ENCODE measurements around the gene P2RY12. TPM values are rescaled to one million over a fixed set of nuclear protein-coding genes. Genes with fewer than 3 reads are reported as not detected.

The P2RY12 gene
- total and polyA plus RNA-seq, 2 donors (not counting 1 experiment from before 2014, with no cell fraction given): 0.42 to 0.79 TPM

DNA sequence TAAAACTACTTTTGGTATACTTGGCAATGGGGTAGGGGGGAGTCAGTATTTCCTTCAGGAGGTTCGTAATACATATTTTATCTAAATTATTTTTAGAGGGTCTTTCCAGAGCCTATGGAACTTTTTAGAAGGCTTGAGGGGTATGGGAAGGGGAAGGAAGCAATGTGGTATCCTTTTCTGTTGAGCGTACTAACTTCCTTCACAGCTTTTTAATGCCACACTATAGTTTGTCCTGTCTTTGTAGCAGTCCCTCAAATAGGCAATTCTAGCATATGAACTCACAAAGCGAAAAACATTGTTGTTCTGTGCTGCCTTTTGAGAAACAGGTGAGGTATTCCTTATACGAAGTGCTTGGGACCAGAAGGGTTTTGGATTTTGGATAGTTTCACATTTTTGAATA lies 32.9 kb downstream of the P2RY12 start:
- no CpG with 5 or more reads among the region's 4 CpGs for WGBS (ENCODE audit: insufficient coverage)
- ChIA-PET CTCF (no interaction called here), POLR2A (no interaction called here)
- H3K36me3 ChIP-seq (replicated peaks in 1 of 2; ENCODE audit: control extremely low read depth in 1 of 2, control insufficient read depth in 1 of 2, extremely low read depth in 1 of 2, insufficient read depth in 2 of 2, low read length in 1 of 2): no peaks in the 10 kb centered on the region
- Mint-ChIP-seq H3K9me3 (ENCODE audit: insufficient read depth) (no peaks in the 10 kb centered on the region), H3K4me1 (peaks cover 33% of the 10 kb centered on the region), H3K4me3 (peak overlapping the region; percentile 59), H3K27ac (peak overlapping the region; percentile 78), H3K27me3 (no peaks in the 10 kb centered on the region)
- TF ChIP-seq EZH2 (IDR thresholded peaks at IDR 0.05; ENCODE audit: borderline replicate concordance, insufficient read depth, low read depth, low read length, poor library complexity, severe bottlenecking): no peak
- TF ChIP-seq, protein P1, sequence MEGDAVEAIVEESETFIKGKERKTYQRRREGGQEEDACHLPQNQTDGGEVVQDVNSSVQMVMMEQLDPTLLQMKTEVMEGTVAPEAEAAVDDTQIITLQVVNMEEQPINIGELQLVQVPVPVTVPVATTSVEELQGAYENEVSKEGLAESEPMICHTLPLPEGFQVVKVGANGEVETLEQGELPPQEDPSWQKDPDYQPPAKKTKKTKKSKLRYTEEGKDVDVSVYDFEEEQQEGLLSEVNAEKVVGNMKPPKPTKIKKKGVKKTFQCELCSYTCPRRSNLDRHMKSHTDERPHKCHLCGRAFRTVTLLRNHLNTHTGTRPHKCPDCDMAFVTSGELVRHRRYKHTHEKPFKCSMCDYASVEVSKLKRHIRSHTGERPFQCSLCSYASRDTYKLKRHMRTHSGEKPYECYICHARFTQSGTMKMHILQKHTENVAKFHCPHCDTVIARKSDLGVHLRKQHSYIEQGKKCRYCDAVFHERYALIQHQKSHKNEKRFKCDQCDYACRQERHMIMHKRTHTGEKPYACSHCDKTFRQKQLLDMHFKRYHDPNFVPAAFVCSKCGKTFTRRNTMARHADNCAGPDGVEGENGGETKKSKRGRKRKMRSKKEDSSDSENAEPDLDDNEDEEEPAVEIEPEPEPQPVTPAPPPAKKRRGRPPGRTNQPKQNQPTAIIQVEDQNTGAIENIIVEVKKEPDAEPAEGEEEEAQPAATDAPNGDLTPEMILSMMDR (IDR thresholded peaks at IDR 0.05): no peak
- H3K9ac ChIP-seq (ENCODE audit: low read length): no peak overlapping the region
- H3K9me3 ChIP-seq (ENCODE audit: control extremely low read depth in 1 of 3, control insufficient read depth in 2 of 3, insufficient read depth in 1 of 3, low read length in 2 of 3): no peaks in the 10 kb centered on the region
- DNase-seq (no peak), ATAC-seq (ENCODE audit: low read depth) (no peak)
- H3K4me3 ChIP-seq (ENCODE audit: control extremely low read depth in 1 of 5, extremely low read depth in 1 of 5, insufficient read depth in 1 of 5, low read depth in 2 of 5, low read length in 4 of 5): peak overlapping the region in 1 of 5 experiments; percentile 34
- H4K20me1 ChIP-seq (ENCODE audit: control insufficient read depth, insufficient read depth, low read length, poor library complexity, severe bottlenecking): no peaks in the 10 kb centered on the region
- intact Hi-C loops (cut with micrococcal nuclease): loop anchor here (2.0 to 5.0 kb wide), 2 partner anchors 23 to 36 kb away; partner anchors contain the start of gene P2RY13
- H3K27ac ChIP-seq (ENCODE audit: low read length in 2 of 2): no peak overlapping the region
- H2AFZ ChIP-seq (ENCODE audit: insufficient read depth, low read depth, low read length, poor library complexity, severe bottlenecking): no peak overlapping the region
- H3K79me2 ChIP-seq (ENCODE audit: control insufficient read depth, insufficient read depth, low read length): no peaks in the 10 kb centered on the region
- no peaks in the 10 kb centered on the region for H3K27me3 ChIP-seq (replicated peaks in 1 of 4; ENCODE audit: control extremely low read depth in 1 of 4, control insufficient read depth in 3 of 4, insufficient read depth in 4 of 4, low read length in 3 of 4)
- peak overlapping the region; percentile 51 for H3K4me2 ChIP-seq (replicated peaks; ENCODE audit: low read depth, low read length, poor library complexity, severe bottlenecking)
- peaks cover 15 to 19% of the 10 kb centered on the region in 2 donors for H3K4me1 ChIP-seq (ENCODE audit: control insufficient read depth in 2 of 2, insufficient read depth in 2 of 2, low read length in 2 of 2)

DNA sequence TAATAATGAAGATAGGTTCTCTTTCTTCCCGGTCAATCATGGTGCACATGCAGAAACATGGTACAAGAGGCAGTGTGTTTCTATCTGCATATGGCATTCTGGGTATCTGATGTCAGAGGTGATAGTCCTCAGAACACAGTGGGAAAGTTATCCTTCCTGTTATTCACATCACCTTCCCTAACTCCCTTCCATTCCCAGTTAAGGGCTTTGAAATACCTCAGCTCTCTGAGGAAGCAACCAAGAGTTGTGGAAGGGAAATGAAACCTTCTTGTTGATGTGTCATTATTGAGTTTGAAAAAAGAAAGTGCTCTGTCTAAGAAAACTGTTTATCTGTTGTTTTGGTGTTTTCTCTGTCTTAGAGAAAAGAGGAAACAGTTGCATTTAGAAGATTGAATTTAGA lies 33.3 kb downstream of the P2RY12 start:
- no CpG with 5 or more reads among the region's 1 CpG for WGBS (ENCODE audit: insufficient coverage)
- H3K4me2 ChIP-seq (replicated peaks; ENCODE audit: low read depth, low read length, poor library complexity, severe bottlenecking): peak overlapping the region; percentile 51

More for the DNA sequence above, 33.3 kb downstream of the P2RY12 start:
- Mint-ChIP-seq H3K4me3 (peak overlapping the region; percentile 59), H3K27ac (peak overlapping the region; percentile 78), H3K27me3 (no peaks in the 10 kb centered on the region), H3K4me1 (peaks cover 34% of the 10 kb centered on the region), H3K9me3 (ENCODE audit: insufficient read depth) (no peaks in the 10 kb centered on the region)
- no peaks in the 10 kb centered on the region for H3K36me3 ChIP-seq (replicated peaks in 1 of 2; ENCODE audit: control extremely low read depth in 1 of 2, control insufficient read depth in 1 of 2, extremely low read depth in 1 of 2, insufficient read depth in 2 of 2, low read length in 1 of 2)
- peak overlapping the region in 1 of 5 experiments; percentile 34 for H3K4me3 ChIP-seq (ENCODE audit: control extremely low read depth in 1 of 5, extremely low read depth in 1 of 5, insufficient read depth in 1 of 5, low read depth in 2 of 5, low read length in 4 of 5)
- peak; percentile 30 for DNase-seq
- H3K9ac ChIP-seq (ENCODE audit: low read length): no peak overlapping the region
- no peak overlapping the region for H3K27ac ChIP-seq (ENCODE audit: low read length in 2 of 2)
- CTCF ChIA-PET: no interaction called here
- POLR2A ChIA-PET: no interaction called here
- no peaks in the 10 kb centered on the region for H3K27me3 ChIP-seq (replicated peaks in 1 of 4; ENCODE audit: control extremely low read depth in 1 of 4, control insufficient read depth in 3 of 4, insufficient read depth in 4 of 4, low read length in 3 of 4)
- ATAC-seq (ENCODE audit: low read depth): peak; percentile 54
- no peak overlapping the region for H2AFZ ChIP-seq (ENCODE audit: insufficient read depth, low read depth, low read length, poor library complexity, severe bottlenecking)
- H3K9me3 ChIP-seq (ENCODE audit: control extremely low read depth in 1 of 3, control insufficient read depth in 2 of 3, insufficient read depth in 1 of 3, low read length in 2 of 3): no peaks in the 10 kb centered on the region
- intact Hi-C loops (cut with micrococcal nuclease): loop anchor here (5.0 kb wide), 1 partner anchor 36 kb away; no protein-coding TSS in a partner anchor
- no peaks in the 10 kb centered on the region for H4K20me1 ChIP-seq (ENCODE audit: control insufficient read depth, insufficient read depth, low read length, poor library complexity, severe bottlenecking)
- H3K4me1 ChIP-seq (ENCODE audit: control insufficient read depth in 2 of 2, insufficient read depth in 2 of 2, low read length in 2 of 2): peaks cover 15 to 16% of the 10 kb centered on the region in 2 donors
- no peak for TF ChIP-seq EZH2 (IDR thresholded peaks at IDR 0.05; ENCODE audit: borderline replicate concordance, insufficient read depth, low read depth, low read length, poor library complexity, severe bottlenecking)
- TF ChIP-seq, protein P1 (IDR thresholded peaks at IDR 0.05): no peak
- H3K79me2 ChIP-seq (ENCODE audit: control insufficient read depth, insufficient read depth, low read length): no peaks in the 10 kb centered on the region
